H1 (cell line): ENCODE measurements around the gene PEPD.

Experiments used
- CTCF ChIP-seq, 3 experiments: IDR thresholded peaks; 1 replicate in 2 of 3; 2 replicates in 1 of 3; pipeline versions ENCODE4 v1.5.1 to v1.6.1; 2011; ENCODE audit warnings: low read length in 3 of 3, mild to moderate bottlenecking in 3 of 3, inconsistent platforms in 2 of 3, low read depth in 1 of 3, moderate library complexity in 1 of 3; ENCODE audit not compliant: insufficient read depth in 1 of 3; ENCODE audit errors: control extremely low read depth in 1 of 3
- EZH2 ChIP-seq: fragments of 200-600 bp; sonication (generic); IDR thresholded peaks from 2 replicates; pipeline ENCODE4 v1.7.1; 2012; ENCODE audit warnings: low read depth, mild to moderate bottlenecking, moderate library complexity, low read length, inconsistent platforms; ENCODE audit not compliant: severe bottlenecking
- RAD21 ChIP-seq, 2 experiments: IDR thresholded peaks in 1 of 2; conservative IDR thresholded peaks in 1 of 2; 2 replicates each; pipeline ENCODE4 v1.6.1; 2011; ENCODE audit warnings: low read depth in 2 of 2, low read length in 2 of 2, improper control_type of control experiment in 1 of 2, inconsistent platforms in 1 of 2, mild to moderate bottlenecking in 1 of 2, moderate library complexity in 1 of 2
- SP1 ChIP-seq: IDR thresholded peaks from 2 replicates; pipeline ENCODE4 v1.6.1; 2011; ENCODE audit warnings: low read depth, low read length

- TF ChIP-seq SP1 (no peak), RAD21 (IDR thresholded peaks at IDR 0.05 in 1 of 2, conservative IDR thresholded peaks at IDR 0.05 in 1 of 2; ENCODE audit: low read depth in 2 of 2, low read length in 2 of 2) (no peak), CTCF (IDR thresholded peaks at IDR 0.05; ENCODE audit: control extremely low read depth in 1 of 3, insufficient read depth in 1 of 3, low read depth in 1 of 3, low read length in 3 of 3) (no peak), EZH2 (no peak)
Measured at GRCh38 chr19:33530842-33531241, 9.3 kb upstream of the PEPD start.
